Activated naive CD4-positive, alpha-beta T cell treated with anti-CD3 and anti-CD28 coated beads, Interleukin-2, amount 10 ng/mL, durations not matched to agents 5 hours and 36 hours (primary cell): ENCODE measurements around the gene MFGE8. TPM values are rescaled to one million over a fixed set of nuclear protein-coding genes. Genes with fewer than 3 reads are reported as not detected.

Experiments
- total RNA-seq, 2 experiments: library from RNA; stranded (reverse); gene quantifications; one replicate each; pipeline ENCODE4 v1.2.3, GENCODE V29; 2021

MFGE8 gene
- total RNA-seq = 10 to 100 TPM; 60.5 to 61.2 TPM

GRCh38 chr15:88913017-88913849, at the start of gene MFGE8:
MFGE8 (minus strand) TSS chr15:88913379; CDS start chr15:88913319, 60 bp downstream.

GRCh38 chr15:88894819-88895767, 18.1 kb downstream of the MFGE8 start, which contains the start of gene HAPLN3:
HAPLN3 (minus strand) TSS chr15:88895544; CDS start chr15:88887298, 8,246 bp downstream.

Other genes starting within 250 kb of the MFGE8 start
- not detected for gene ACAN, start 109.9 kb downstream of the MFGE8 start, total RNA-seq
- 100 to 1,000 TPM; 119 to 123 TPM for gene HAPLN3, start 17.8 kb downstream of the MFGE8 start, total RNA-seq
- gene ABHD2, start 175.1 kb upstream of the MFGE8 start, total RNA-seq = 10 to 100 TPM; 62.0 to 64.5 TPM